Karpas-422 (cell line): ENCODE measurements around the gene ZSWIM3. TPM values are rescaled to one million over a fixed set of nuclear protein-coding genes. Genes with fewer than 3 reads are reported as not detected.

Source experiments
- DNase-seq: peaks from one replicate; pipeline ENCODE4 v3.0.0-alpha.2; 2015
- H2AFZ ChIP-seq: fragments of 200-600 bp; sonication (generic); 2 replicates; pipeline ENCODE4 v1.6.1; 2014; ENCODE audit warnings: antibody characterized with exemption, low read length, mixed read lengths
- H3K27ac ChIP-seq: fragments of 200-600 bp; sonication (generic); 2 replicates; pipeline ENCODE4 v1.5.1; 2014; ENCODE audit warnings: mild to moderate bottlenecking, low read length, moderate library complexity
- H3K27me3 ChIP-seq: fragments of 200-600 bp; sonication (generic); 2 replicates; pipeline ENCODE4 v1.6.1; 2014; ENCODE audit warnings: low read length, mixed read lengths
- H3K36me3 ChIP-seq: fragments of 200-600 bp; sonication (generic); 2 replicates; pipeline ENCODE4 v1.6.1; 2014; ENCODE audit warnings: low read length, mixed read lengths; ENCODE audit not compliant: insufficient read depth
- H3K4me1 ChIP-seq: fragments of 200-600 bp; sonication (generic); 2 replicates; pipeline ENCODE4 v1.6.1; 2014; ENCODE audit warnings: mild to moderate bottlenecking, low read length, mixed read lengths
- H3K4me2 ChIP-seq: fragments of 200-600 bp; sonication (generic); 2 replicates; pipeline ENCODE4 v1.6.1; 2014; ENCODE audit warnings: low read length, low read depth, mild to moderate bottlenecking; ENCODE audit not compliant: poor library complexity, severe bottlenecking
- H3K4me3 ChIP-seq: fragments of 200-600 bp; sonication (generic); 2 replicates; pipeline ENCODE4 v1.5.1; 2014; ENCODE audit warnings: mild to moderate bottlenecking, antibody characterized with exemption, low read length, mixed read lengths
- H3K79me2 ChIP-seq: fragments of 200-600 bp; sonication (generic); 2 replicates; pipeline ENCODE4 v1.6.1; 2014; ENCODE audit warnings: mild to moderate bottlenecking, low read length, mixed read lengths
- H3K9ac ChIP-seq: fragments of 200-600 bp; sonication (generic); 2 replicates; pipeline ENCODE4 v1.6.0; 2014; ENCODE audit warnings: low read length
- H3K9me2 ChIP-seq: fragments of 200-600 bp; sonication (generic), shearing (Covaris generic); replicated peaks from 2 replicates; pipeline ENCODE4 v1.6.0; 2014; ENCODE audit warnings: mild to moderate bottlenecking, low read length, moderate library complexity; ENCODE audit not compliant: insufficient read depth
- H3K9me3 ChIP-seq: fragments of 300-700, 200-600 bp; sonication (generic); 2 replicates; pipeline ENCODE4 v1.6.1; 2014; ENCODE audit warnings: low read length, mixed read lengths
- H4K20me1 ChIP-seq: fragments of 200-600 bp; sonication (generic); 2 replicates; pipeline ENCODE4 v1.6.1; 2014; ENCODE audit warnings: mild to moderate bottlenecking, antibody characterized with exemption, low read length, low read depth; ENCODE audit not compliant: insufficient read depth
- total RNA-seq: library from RNA; depleted of rRNA; stranded (reverse); fragments of >200 nt; shearing (Covaris generic); gene quantifications from 2 replicates; pipeline ENCODE4 v1.2.3, GENCODE V29; 2014; ENCODE audit warnings: low replicate concordance

Gene ZSWIM3
- total RNA-seq, 1 experiment from 2014 or later: 9.9 TPM

GRCh38 chr20:45848421-45848820 lies 9.0 kb upstream of the ZSWIM3 start:
- no peaks in the 10 kb centered on the region for H3K9me3 ChIP-seq
- no peak overlapping the region for H3K27ac ChIP-seq
- peaks cover under 1% of the 10 kb centered on the region; the same call in 1 of the 2 replicates for H3K4me1 ChIP-seq
- H3K9me2 ChIP-seq: no peaks in the 10 kb centered on the region
- no peaks in the 10 kb centered on the region for H4K20me1 ChIP-seq
- no peaks in the 10 kb centered on the region for H3K27me3 ChIP-seq
- H3K36me3 ChIP-seq: peaks cover 9% of the 10 kb centered on the region; the same call in 1 of the 2 replicates
- H2AFZ ChIP-seq: no peak overlapping the region
- no peaks in the 10 kb centered on the region for H3K79me2 ChIP-seq
- no peak overlapping the region for H3K4me3 ChIP-seq
- no peak overlapping the region for H3K9ac ChIP-seq
- H3K4me2 ChIP-seq: no peak overlapping the region
- no peak for DNase-seq

GRCh38 chr20:45848969-45849582 lies 8.3 kb upstream of the ZSWIM3 start:
- Histone ChIP-seq H3K27me3 (no peaks in the 10 kb centered on the region), H3K4me3 (no peak overlapping the region), H3K9me2 (no peaks in the 10 kb centered on the region), H3K79me2 (no peaks in the 10 kb centered on the region), H3K4me1 (no peaks in the 10 kb centered on the region), H3K36me3 (peaks cover 9% of the 10 kb centered on the region; the same call in 1 of the 2 replicates), H3K27ac (no peak overlapping the region), H3K4me2 (no peak overlapping the region), H2AFZ (no peak overlapping the region), H4K20me1 (no peaks in the 10 kb centered on the region), H3K9ac (no peak overlapping the region), H3K9me3 (no peaks in the 10 kb centered on the region)
- no peak for DNase-seq

GRCh38 chr20:45850238-45850637 lies 7.2 kb upstream of the ZSWIM3 start:
- no peak overlapping the region for H3K4me3 ChIP-seq
- no peak overlapping the region for H3K27ac ChIP-seq
- H3K9me2 ChIP-seq: no peaks in the 10 kb centered on the region
- DNase-seq: no peak
- H3K27me3 ChIP-seq: no peaks in the 10 kb centered on the region
- H3K9me3 ChIP-seq: no peaks in the 10 kb centered on the region
- no peaks in the 10 kb centered on the region for H3K4me1 ChIP-seq
- peaks cover 11% of the 10 kb centered on the region; the same call in 1 of the 2 replicates for H3K36me3 ChIP-seq
- no peak overlapping the region for H2AFZ ChIP-seq
- H3K79me2 ChIP-seq: peaks cover 8% of the 10 kb centered on the region; the same call in 1 of the 2 replicates
- H4K20me1 ChIP-seq: no peaks in the 10 kb centered on the region
- H3K9ac ChIP-seq: no peak overlapping the region
- no peak overlapping the region for H3K4me2 ChIP-seq

- Histone ChIP-seq H3K9ac (no peak overlapping the region), H3K27ac (no peak overlapping the region), H3K4me2 (no peak overlapping the region), H3K4me1 (peaks cover 3% of the 10 kb centered on the region), H3K9me2 (no peaks in the 10 kb centered on the region), H3K36me3 (peaks cover 11% of the 10 kb centered on the region; the same call in 1 of the 2 replicates), H3K27me3 (no peaks in the 10 kb centered on the region), H2AFZ (no peak overlapping the region), H3K4me3 (no peak overlapping the region), H3K9me3 (no peaks in the 10 kb centered on the region), H3K79me2 (peaks cover 12% of the 10 kb centered on the region), H4K20me1 (no peaks in the 10 kb centered on the region)
- DNase-seq: no peak
Measured at GRCh38 chr20:45850926-45851325, 6.5 kb upstream of the ZSWIM3 start.

- H3K9me3 ChIP-seq: no peaks in the 10 kb centered on the region
- no peak overlapping the region for H3K4me2 ChIP-seq
- peaks cover 7% of the 10 kb centered on the region; the same call in 1 of the 2 replicates for H3K36me3 ChIP-seq
- no peak overlapping the region for H2AFZ ChIP-seq
- peaks cover 8% of the 10 kb centered on the region for H3K4me1 ChIP-seq
- peaks cover 18% of the 10 kb centered on the region for H3K79me2 ChIP-seq
- no peak overlapping the region for H3K27ac ChIP-seq
- no peak overlapping the region for H3K9ac ChIP-seq
- H3K27me3 ChIP-seq: no peaks in the 10 kb centered on the region
- no peak overlapping the region for H3K4me3 ChIP-seq
- H4K20me1 ChIP-seq: no peaks in the 10 kb centered on the region
- H3K9me2 ChIP-seq: no peaks in the 10 kb centered on the region
- DNase-seq: no peak
Measured at GRCh38 chr20:45851501-45851900, 5.9 kb upstream of the ZSWIM3 start.

- Histone ChIP-seq H3K4me2 (no peak overlapping the region), H4K20me1 (no peaks in the 10 kb centered on the region), H3K27me3 (no peaks in the 10 kb centered on the region), H3K9ac (no peak overlapping the region), H2AFZ (no peak overlapping the region), H3K4me1 (peaks cover 9% of the 10 kb centered on the region), H3K4me3 (no peak overlapping the region), H3K36me3 (0 out of 2 replicates have a peak, but pooled peaks cover 6% of the 10 kb centered on the region), H3K9me2 (no peaks in the 10 kb centered on the region), H3K27ac (no peak overlapping the region), H3K79me2 (peaks cover 24% of the 10 kb centered on the region), H3K9me3 (no peaks in the 10 kb centered on the region)
- DNase-seq: no peak
Measured at GRCh38 chr20:45852326-45852725, 5.1 kb upstream of the ZSWIM3 start.

- 0 out of 2 replicates have a peak, but pooled peaks cover 6% of the 10 kb centered on the region for H3K36me3 ChIP-seq
- H3K9me2 ChIP-seq: no peaks in the 10 kb centered on the region
- no peaks in the 10 kb centered on the region for H4K20me1 ChIP-seq
- H3K4me3 ChIP-seq: no peak overlapping the region
- H3K27me3 ChIP-seq: no peaks in the 10 kb centered on the region
- peaks cover 30% of the 10 kb centered on the region for H3K79me2 ChIP-seq
- H3K4me2 ChIP-seq: no peak overlapping the region
- H3K9me3 ChIP-seq: no peaks in the 10 kb centered on the region
- H3K27ac ChIP-seq: no peak overlapping the region
- no peak overlapping the region for H2AFZ ChIP-seq
- peaks cover 15% of the 10 kb centered on the region for H3K4me1 ChIP-seq
- no peak for DNase-seq
- H3K9ac ChIP-seq: no peak overlapping the region
Measured at GRCh38 chr20:45853484-45853883, 3.9 kb upstream of the ZSWIM3 start.

GRCh38 chr20:45857882-45858216 lies 435 bp downstream of the ZSWIM3 start:
- Histone ChIP-seq H3K27me3 (no peaks in the 10 kb centered on the region), H4K20me1 (no peaks in the 10 kb centered on the region), H3K4me2 (peak overlapping the region; percentile 99), H3K79me2 (peaks cover 47% of the 10 kb centered on the region), H3K4me1 (peaks cover 22% of the 10 kb centered on the region), H3K9me2 (no peaks in the 10 kb centered on the region), H3K27ac (peak overlapping the region; percentile 76), H2AFZ (peak overlapping the region; percentile 96), H3K9ac (peak overlapping the region; percentile 91), H3K9me3 (no peaks in the 10 kb centered on the region), H3K36me3 (0 out of 2 replicates have a peak, but pooled peaks cover 3% of the 10 kb centered on the region), H3K4me3 (peak overlapping the region; percentile 77)
- peak; percentile 83 for DNase-seq
